ENCODE data around the gene FBXW8.
"Not testable (repeated sequence)": the region's sequence is repeated elsewhere in the genome, so short reads cannot be mapped to it uniquely, and the experiment has no call there.

FBXW8 gene

GRCh38 chr12:117042171-117042842, 131.6 kb downstream of the FBXW8 start:
- no peak for DNase-seq

- no peak for DNase-seq
Measured at GRCh38 chr12:117042862-117043261, 132.1 kb downstream of the FBXW8 start.

GRCh38 chr12:117044311-117044710, 133.6 kb downstream of the FBXW8 start:
- DNase-seq, result no peak

GRCh38 chr12:117044790-117045159, 134.0 kb downstream of the FBXW8 start:
- DNase-seq, result no peak

- DNase-seq, result no peak
Measured at GRCh38 chr12:117045160-117046010, 134.6 kb downstream of the FBXW8 start.

GRCh38 chr12:117046011-117046369, 135.2 kb downstream of the FBXW8 start:
- no peak for DNase-seq

- no peak for DNase-seq
Measured at GRCh38 chr12:117046425-117046824, 135.7 kb downstream of the FBXW8 start.

GRCh38 chr12:117046861-117047530, 136.2 kb downstream of the FBXW8 start:
- no peak for DNase-seq

- no peak for DNase-seq
Measured at GRCh38 chr12:117047810-117048584, 137.2 kb downstream of the FBXW8 start.

GRCh38 chr12:117048585-117048904, 137.8 kb downstream of the FBXW8 start:
- DNase-seq, result no peak

- no peak for DNase-seq
Measured at GRCh38 chr12:117049295-117049694, 138.5 kb downstream of the FBXW8 start.

GRCh38 chr12:117050060-117050459, 139.3 kb downstream of the FBXW8 start:
- DNase-seq, result no peak

GRCh38 chr12:117051380-117051779, 140.6 kb downstream of the FBXW8 start:
- no peak for DNase-seq

GRCh38 chr12:117052386-117053049, 141.8 kb downstream of the FBXW8 start:
- no peak for DNase-seq

GRCh38 chr12:117053050-117053400, 142.3 kb downstream of the FBXW8 start:
- no peak for DNase-seq

- no peak for DNase-seq
Measured at GRCh38 chr12:117053597-117054201, 142.9 kb downstream of the FBXW8 start.

GRCh38 chr12:117054279-117054678, 143.5 kb downstream of the FBXW8 start:
- no peak for DNase-seq

GRCh38 chr12:117057626-117058025, 146.9 kb downstream of the FBXW8 start:
- DNase-seq, result not testable (repeated sequence)

GRCh38 chr12:117058442-117059072, 147.8 kb downstream of the FBXW8 start:
- no peak for DNase-seq

GRCh38 chr12:117059156-117059555, 148.4 kb downstream of the FBXW8 start:
- DNase-seq, result no peak

- no peak for DNase-seq
Measured at GRCh38 chr12:117060246-117060928, 149.6 kb downstream of the FBXW8 start.
